GM18507 (cell line): Measurements from ENCODE around the gene UST.

Source experiments
- DNase-seq: peaks from one replicate; pipeline ENCODE4 v3.0.0; 2011; ENCODE audit warnings: low read depth; ENCODE audit not compliant: insufficient read length; ENCODE audit errors: extremely low spot score
- FAIRE-seq: peaks from 2 replicates; lab custom pipeline; 2011; peaks lifted over from hg19 to GRCh38; lab: Jason Lieb, UNC

Gene UST, protein sequence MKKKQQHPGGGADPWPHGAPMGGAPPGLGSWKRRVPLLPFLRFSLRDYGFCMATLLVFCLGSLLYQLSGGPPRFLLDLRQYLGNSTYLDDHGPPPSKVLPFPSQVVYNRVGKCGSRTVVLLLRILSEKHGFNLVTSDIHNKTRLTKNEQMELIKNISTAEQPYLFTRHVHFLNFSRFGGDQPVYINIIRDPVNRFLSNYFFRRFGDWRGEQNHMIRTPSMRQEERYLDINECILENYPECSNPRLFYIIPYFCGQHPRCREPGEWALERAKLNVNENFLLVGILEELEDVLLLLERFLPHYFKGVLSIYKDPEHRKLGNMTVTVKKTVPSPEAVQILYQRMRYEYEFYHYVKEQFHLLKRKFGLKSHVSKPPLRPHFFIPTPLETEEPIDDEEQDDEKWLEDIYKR

DNA sequence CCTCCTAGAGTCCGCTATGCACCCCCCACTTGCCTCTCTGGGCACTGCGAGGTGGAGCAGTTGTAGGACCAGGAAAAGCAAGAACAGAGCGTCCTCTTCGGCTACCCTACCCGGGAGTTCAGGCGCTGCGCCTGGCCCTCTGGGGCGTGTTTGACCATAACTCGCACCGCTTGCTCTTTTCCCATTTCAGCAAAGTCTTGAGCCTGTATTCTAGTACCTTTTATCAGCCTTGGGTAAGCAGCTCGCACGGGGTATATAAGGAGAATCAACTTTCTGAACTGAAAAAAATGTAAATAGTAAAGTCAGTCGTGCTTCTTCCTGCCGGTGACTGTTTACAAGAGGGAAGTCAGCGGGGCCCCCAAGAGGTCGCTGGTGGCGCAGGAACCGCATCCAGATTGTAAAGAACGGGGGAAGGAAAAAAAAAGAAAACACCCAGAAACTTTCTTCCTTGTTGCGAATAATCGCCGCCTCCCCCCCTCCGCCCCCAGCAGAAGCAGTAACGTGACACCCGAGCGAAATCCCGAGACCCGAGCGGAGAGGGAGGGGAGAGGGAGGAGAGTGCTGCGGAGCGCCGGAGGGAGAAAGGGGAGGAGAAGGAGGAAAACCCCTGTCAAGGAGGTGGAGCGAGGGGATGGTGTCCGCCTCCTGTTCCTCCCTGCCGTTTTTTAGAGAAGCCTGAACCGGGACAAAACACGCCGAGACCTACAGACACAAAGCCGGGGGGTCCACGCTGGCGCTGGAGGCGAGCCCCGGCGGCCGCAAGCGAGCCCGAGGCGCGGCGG lies at the start of gene UST:
Gene UST, plus strand, starts transcription at position 668 of the 782 bp plus-strand sequence. CDS start 401 bp downstream, outside the sequence.
- FAIRE-seq (peak; percentile 82), DNase-seq (no peak)

DNA sequence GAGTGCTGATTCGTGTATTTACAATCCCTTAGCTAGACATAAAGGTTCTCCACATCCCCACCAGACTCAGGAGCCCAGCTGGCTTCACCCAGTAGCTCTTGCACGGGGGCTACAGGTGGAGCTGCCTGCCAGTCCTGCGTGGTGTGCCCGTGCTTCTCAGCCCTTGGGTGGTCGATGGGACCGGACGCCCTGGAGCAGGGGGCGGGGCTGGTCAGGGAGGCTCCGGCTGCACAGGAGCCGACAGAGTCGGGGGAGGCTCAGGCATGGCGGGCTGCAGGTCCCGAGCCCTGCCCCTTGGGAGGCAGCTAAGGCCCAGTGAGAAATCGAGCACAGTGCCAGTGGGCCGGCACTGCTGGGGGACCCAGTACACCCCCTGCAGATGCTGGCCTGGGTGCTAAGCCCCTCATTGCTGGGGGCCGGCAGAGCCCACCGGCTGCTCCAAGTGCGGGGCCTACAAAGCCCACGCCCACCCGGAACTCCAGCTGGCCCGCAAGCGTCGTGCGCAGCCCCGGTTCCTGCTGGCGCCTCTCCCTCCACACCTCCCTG lies 48.9 kb upstream of the UST start:
- FAIRE-seq (no peak), DNase-seq (no peak)

DNA sequence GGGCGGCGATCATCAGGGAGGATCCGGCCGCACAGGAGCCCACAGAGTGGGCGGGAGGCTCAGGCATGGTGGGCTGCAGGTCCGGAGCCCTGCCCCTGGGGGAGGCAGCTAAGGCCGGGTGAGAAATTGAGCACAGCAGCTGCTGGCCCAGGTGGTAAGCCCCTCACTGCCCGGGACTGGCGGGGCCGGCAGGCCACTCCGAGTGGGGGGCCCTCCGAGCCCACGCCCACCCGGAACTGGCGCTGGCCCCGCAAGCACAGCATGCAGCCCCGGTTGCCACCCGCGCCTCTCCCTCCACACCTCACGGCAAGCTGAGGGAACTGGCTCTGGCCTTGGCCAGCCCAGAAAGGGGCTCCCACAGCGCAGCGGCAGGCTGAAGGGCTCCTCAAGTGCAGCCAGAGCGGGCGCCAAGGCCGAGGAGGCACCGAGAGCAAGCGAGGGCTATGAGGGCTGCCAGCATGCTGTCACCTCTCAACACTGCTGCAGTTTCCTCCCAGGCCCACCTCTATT lies 48.1 kb upstream of the UST start:
- no peak for FAIRE-seq

DNA sequence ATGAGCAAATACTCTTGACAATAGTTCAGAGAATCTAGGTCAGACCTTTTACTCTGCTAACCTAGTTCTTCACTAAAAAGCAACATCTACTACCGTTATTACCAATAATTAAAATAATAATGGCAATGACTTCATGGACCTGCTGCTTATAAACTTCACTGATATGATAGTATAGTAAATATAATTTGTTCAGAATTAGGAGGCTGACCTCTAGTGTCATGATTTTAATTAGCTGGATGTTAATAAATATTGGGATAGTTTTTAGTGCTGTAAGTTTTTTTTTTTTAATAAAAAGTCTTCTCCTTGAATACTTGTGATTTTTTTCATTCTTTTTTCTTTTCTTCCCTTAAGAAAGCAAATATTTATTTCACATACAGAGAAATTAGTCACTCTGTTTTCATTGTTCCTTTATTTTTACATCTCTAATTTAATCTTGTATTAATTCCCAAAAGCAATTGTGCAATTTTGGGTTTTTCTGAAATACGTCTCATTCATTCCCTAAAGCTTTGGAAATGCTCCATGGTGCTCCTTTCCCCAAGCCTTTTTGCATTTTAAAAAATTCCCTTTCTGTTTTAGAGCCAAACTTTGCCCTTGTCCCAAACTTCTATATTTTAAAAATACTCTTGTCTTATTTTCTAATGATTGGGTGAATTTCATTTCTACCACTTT lies 46.6 kb upstream of the UST start:
- no peak for FAIRE-seq

More for the DNA sequence above, 48.1 kb upstream of the UST start:
- no peak for DNase-seq

DNA sequence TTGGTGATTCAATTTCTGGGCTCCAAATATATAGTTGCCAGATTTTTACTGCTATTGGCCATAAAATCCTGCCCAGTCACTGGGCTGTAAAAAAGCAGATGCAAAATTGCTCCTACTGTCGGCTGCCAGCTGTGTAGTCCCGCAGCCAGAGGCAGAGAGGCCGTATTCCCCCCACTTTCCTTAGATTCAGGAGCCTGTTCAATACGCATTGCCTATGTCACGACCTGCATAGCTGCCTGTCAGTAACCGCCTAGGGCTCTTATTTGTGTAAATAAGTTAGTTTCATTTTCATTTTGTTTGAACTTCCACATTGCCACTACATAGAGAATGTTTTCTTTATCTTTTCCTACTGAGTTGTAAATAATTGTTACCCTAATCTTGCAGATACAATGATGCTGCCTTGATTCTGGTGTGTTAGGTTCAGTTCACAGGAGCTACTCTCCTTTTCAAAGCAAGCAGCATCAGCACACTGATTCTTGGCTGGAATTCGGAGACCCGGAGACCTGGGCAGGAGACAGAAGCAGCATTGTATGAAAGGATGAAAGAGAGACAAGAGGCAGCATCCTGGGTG lies 46.0 kb upstream of the UST start:
- DNase-seq, result no peak
- FAIRE-seq, result no peak

More for the DNA sequence above, 46.6 kb upstream of the UST start:
- DNase-seq, result no peak

DNA sequence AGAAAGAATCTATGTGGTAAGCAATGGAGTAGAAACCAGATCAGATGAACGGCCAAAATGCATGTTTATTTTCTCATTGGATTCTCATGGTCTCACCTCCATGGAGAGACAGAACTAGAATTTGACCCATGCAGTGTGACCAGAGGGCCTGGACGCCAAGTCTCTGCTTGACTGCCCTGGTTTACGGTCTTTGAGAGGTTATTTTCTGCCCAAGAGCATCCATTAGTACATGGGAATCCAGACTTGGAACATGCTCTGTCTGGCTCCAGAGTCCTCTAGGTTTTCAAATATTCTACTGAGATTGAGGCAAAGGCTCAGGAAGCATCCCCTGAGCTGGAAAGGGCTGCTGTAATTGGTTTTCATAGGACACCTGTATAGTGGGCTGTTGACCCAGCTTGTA lies 45.5 kb upstream of the UST start:
- no peak for DNase-seq
- FAIRE-seq, result no peak

DNA sequence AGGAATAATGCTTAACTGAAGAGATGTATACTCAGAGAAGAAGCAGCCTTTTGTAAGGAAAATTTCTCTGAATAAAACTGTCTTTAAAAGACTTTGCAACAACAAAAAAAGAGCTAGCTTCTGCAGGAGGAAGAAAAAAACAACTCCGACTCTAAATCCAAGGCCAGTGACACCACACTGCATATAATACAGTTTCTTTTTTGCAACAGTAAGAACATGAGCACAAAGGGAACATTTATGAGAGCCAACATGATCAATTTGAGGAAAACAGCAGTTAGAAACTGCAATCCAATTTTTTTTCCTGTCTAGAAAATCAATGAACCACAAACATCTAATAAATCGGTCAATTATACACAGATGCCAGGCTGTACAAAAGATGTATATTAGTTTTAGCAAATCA lies 42.9 kb upstream of the UST start:
- no peak for FAIRE-seq

DNA sequence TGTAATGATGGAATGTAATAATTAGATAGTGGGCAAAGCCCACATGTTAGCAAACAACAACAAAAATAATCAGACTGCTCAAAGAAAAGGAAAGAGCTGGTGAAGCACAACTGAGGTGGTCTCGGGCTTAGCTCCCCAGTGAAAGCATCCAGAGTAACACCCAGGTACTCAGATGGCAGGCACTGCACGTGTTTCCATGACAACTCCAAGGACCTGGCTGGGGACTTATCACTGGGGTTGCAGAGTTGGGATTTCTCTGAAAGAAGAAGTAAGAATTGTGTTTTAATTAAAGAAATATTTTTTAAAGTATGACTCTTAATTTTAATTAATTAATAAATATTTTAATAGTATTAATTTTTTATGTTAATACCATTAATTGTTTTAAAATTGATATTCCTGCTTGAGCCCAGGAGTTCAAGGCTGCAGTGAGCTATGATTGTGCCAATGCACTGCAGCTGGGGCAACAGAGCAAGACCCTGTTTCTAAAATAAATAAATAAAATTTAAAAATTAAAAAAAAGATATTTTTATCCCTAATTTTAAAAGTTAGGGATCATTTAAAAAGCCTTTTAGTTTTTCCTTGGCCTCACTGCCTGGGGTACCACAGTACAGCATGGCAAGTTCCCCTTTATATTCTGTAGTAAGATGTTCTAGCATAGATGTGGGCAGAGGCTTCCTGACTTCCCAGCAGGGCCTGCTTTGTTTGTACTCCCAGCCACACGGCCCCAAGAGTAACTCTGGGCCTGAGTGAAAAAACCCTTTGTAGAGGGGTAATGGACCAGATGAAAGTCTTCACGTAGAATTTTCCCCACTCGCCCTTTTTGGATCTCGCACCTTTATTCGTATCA lies 42.2 kb upstream of the UST start:
- DNase-seq, result no peak
- FAIRE-seq, result no peak

More for the DNA sequence above, 42.9 kb upstream of the UST start:
- DNase-seq, result no peak

DNA sequence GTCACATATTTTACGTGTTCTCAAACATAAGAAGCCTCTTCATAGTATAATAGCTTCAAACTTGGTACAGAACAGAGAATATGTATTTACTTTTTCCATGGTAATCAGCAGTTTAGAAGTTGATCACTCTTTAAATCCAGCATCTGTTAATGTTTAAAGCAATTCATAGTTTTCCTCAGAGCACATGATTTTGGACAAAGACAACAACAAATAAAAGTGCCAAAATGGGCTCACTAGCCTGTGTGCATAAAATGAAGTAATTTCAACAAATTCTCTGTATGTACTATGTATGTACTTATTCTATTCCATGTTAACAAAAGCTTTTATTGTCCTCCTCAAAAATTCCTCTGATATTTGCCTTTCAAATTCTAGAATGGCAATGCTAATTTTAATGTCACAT lies 38.1 kb upstream of the UST start:
- FAIRE-seq (no peak), DNase-seq (no peak)

DNA sequence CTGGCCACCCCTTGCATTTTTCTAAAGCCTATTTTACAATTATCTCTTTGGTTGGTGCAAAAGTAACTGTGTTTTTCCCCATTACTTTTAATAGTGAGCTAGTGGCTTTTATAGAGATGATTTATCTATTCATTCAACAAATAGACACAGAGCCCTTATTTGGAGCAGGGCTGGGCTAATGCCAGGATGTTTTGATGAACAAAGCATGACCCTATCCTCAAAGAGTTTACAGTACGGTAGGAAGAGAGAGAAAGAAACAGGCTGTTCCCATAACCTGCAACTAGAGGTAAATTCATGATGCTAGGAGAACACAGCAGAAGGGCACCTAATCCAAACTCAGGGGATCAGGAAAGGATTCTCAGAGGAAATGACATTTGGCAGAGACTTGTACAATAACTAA lies 37.3 kb upstream of the UST start:
- DNase-seq, result no peak
- FAIRE-seq, result no peak

DNA sequence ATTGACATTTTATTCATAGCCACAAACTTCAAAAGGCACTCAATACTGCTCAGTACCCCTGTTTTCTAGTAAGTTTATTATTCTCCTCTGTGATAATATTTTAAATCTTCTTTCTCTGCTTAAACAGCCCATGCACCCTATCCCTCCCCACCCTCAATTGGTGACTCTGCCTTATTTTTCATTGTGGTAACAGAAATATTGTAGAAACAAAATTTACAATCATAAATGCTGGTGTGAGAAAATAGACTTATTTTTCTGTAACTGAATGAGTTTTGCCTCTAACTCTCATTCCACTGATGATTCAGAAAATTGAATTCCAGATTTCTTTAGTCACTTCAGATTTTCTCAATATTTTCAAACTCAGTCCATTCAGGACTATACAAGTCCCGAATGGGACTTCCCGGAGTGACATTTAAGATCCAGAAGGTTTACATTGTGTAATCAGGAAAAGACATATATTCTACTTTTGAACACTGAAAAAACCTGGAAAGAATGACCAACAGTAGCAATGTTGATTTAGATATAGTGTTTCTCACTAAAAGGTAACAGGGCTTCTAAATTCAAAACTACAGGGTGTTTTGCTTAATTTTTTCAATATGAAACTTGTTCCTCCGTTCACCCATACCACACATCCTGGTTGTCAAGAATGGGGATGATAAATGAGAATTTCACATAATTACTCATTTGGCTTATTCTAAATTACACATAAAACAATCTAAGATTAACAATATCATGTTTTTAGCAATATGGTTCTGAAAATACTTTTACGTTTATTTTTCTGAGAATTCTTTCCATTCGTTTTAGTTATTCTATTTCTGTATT lies 34.8 kb upstream of the UST start:
- no peak for DNase-seq
- FAIRE-seq, result no peak

DNA sequence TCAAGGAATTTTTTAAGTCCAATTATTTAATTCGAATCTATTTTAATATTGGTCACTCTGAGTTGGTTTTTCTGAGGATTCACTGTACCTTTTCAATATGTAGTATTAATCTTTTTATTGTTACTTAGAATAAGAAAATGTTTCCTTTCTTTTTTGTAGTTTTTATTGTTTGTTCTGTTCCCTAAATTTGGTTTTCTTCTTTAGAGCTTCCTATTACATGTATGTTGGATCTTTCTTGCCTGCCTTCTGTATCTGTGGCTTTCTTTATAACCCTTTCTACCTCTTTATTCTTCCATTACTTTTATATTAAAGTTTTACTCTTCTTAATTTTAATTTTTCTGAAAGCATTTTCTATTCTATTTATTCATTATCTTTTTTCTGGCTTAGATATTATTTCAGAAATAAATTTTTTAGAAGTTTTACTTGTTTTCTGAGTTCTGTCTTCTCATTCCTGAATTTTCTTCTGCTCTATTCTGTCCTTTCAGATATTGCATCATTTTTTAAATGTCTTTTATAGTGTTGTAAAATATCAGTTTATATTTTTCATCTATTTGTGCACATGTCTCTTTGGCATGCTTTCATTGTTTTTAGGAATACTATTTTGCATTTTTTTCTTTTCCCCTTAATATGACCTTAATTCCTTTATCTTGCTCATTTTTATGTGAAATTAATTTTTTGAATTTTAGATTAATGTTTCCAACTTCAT lies 33.6 kb upstream of the UST start:
- no peak for DNase-seq
- FAIRE-seq, result no peak

DNA sequence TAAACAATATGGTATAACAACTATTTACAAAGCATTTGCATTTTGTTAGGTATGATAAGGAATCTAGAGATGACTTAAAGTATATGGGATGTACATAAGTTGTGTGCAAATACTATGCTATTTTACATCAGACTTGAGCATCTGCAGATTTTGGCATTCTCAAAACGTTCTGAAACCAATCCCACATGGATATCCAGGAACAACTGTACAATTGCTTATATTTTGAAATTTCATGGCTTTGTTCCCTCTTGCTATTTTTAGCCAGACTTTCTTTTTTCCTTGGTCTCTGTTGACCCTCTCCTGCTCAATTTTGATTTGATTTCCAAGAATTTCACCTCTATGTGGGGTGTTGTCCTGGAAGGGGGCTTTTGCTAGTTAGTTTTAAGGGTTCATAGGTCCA lies 32.9 kb upstream of the UST start:
- DNase-seq, result no peak

DNA sequence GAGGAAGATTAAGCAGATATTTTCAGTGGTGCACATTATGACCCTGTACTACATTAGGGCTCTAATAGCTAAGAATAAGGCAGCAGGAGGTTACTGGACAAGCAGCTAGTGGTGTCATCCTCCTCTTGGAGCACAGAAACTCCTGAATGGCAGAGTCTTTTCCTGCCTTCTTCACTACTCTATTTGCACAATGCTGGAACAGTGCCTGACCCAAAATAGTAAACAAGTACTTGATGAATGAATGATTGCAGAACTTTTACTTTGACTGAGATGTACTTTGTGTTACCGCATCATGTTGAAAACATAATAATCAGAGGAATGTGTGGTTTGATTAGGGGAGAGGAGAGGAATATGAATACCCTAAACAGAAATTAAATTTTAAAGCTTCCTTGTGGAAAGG lies 30.0 kb upstream of the UST start:
- DNase-seq, result no peak
- FAIRE-seq, result no peak

More for the DNA sequence above, 32.9 kb upstream of the UST start:
- no peak for FAIRE-seq

DNA sequence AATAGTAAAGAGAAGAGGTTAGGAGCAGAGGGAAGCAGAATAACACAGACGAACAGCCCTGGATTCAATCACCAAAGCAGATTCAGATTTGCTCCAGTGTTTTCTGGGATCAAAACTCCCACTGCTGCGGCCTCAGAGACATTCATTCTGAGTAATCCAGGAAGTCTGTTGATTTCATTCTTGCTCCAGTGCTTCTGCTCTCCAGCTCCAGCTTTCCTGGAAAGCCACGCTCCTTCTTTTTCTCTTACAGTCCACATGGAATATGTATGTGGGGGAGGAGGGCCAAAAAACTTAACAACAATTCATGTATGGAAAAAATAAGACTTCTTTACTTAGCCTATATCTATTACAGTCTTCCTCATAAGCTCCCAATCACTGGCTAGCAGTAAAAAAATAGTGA lies 26.4 kb upstream of the UST start:
- no peak for FAIRE-seq
- no peak for DNase-seq

DNA sequence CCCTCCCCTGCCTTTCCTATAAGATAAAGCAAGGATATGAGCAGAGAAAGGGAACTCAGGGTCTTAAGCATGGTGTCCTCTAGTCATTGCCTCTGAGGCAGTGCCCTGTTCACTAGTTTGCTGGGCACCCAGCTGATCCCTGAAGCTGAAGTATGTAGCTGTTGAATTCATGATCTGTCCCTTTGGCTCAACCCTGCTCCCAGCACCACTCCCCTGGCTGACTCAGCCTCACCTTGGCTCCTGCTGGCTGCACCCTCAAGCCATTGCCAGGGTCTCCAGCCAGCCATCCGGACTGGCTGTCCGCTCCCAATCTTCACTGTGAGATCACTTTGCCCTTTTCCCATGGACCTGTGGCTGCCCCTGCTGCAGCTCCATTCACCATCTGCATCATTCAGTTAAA lies 25.9 kb upstream of the UST start:
- FAIRE-seq, result no peak
- no peak for DNase-seq

DNA sequence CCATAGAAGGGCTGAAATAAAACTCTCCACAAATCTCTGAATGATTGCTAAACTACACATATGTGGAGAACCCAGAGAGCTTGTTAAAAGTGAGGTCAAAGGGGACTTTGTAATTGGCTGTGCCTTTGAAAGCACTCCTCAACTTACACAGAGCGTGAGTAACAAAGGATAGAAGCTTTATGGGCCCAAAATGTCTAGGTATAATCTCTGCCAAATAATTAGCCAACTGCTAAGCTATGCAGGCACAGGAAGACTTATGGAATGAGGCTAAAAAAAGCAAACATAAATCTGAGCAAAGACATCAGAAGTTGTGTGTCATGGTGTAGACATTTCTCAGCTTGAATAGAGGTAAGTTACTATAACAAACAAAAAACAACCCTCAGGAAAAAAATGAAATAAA lies 23.3 kb upstream of the UST start:
- DNase-seq, result no peak

More for the DNA sequence above, 23.3 kb upstream of the UST start:
- no peak for FAIRE-seq
